Measurements from ENCODE around the gene VGF. TPM values are rescaled to one million over a fixed set of nuclear protein-coding genes. Genes with fewer than 3 reads are reported as not detected.

The VGF gene
- total and polyA plus RNA-seq, 2 donors (not counting 3 experiments of a cell fraction or from before 2014, with no cell fraction given): 0.03 TPM; not detected in 1

DNA sequence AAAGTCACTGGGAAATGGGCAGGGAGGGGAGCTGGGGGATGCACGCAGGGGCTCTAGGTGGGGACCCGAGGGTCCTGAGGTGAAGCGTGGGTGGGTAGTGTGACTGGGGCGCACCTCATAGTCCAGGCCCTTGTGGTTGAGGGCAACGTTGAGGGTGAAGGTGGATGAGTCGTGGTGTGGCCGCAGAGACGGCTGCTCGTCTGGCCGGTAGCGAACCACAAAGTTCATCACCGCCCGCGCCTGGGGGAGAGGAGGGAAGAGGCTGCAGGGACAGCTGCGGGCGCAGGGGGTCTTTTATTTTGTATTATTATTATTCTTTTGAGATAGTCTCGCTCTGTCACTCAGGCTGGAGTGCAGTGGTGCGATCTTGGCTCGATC is 41.3 kb upstream of the VGF start:
- no peak for DNase-seq (ENCODE audit: low read depth, low spot score)
- Histone ChIP-seq H3K27ac (ENCODE audit: insufficient read depth, low read depth, low read length) (no peak overlapping the region), H3K36me3 (ENCODE audit: control insufficient read depth in 2 of 2, extremely low read depth in 1 of 2, insufficient read depth in 2 of 2, low read length in 2 of 2) (peaks cover 8 to 26% of the 10 kb centered on the region in 2 experiments), H3K9me1 (replicated peaks; ENCODE audit: control insufficient read depth, extremely low read depth, insufficient read depth, low read length) (no peaks in the 10 kb centered on the region), H3K79me2 (ENCODE audit: control insufficient read depth, insufficient read depth, low read length) (no peaks in the 10 kb centered on the region), H4K20me1 (replicated peaks; ENCODE audit: control insufficient read depth, extremely low read depth, insufficient read depth, low read length) (no peaks in the 10 kb centered on the region), H3K9ac (replicated peaks; ENCODE audit: extremely low read depth, insufficient read depth, low read length) (no peak overlapping the region), H3K4me1 (ENCODE audit: control insufficient read depth, extremely low read depth, insufficient read depth, low read length) (peaks cover 5% of the 10 kb centered on the region), H3K9me3 (replicated peaks; ENCODE audit: control insufficient read depth, insufficient read depth, low read length) (no peaks in the 10 kb centered on the region), H3K4me3 (replicated peaks in 1 of 3; ENCODE audit: insufficient read depth in 1 of 3, low read depth in 1 of 3, low read length in 3 of 3) (no peak overlapping the region), H3K4me2 (ENCODE audit: insufficient read depth, low read length) (no peak overlapping the region), H2AFZ (ENCODE audit: low read depth, low read length) (no peak overlapping the region), H3K27me3 (ENCODE audit: control insufficient read depth in 2 of 2, insufficient read depth in 2 of 2, low read length in 2 of 2) (peaks cover 14 to 18% of the 10 kb centered on the region in 2 experiments)
- POLR2A ChIA-PET: no interaction called here
- intact Hi-C loops (cut with micrococcal nuclease): no loop called here
- FAIRE-seq: peak; percentile 67
- no peak for TF ChIP-seq JUN (IDR thresholded peaks at IDR 0.05; ENCODE audit: borderline replicate concordance, insufficient read depth, insufficient read length, low read depth)
- TF ChIP-seq, protein P1, sequence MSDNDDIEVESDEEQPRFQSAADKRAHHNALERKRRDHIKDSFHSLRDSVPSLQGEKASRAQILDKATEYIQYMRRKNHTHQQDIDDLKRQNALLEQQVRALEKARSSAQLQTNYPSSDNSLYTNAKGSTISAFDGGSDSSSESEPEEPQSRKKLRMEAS (IDR thresholded peaks at IDR 0.05; ENCODE audit: insufficient read depth, insufficient read length): no peak
- no peak for TF ChIP-seq FOS (IDR thresholded peaks at IDR 0.05; ENCODE audit: borderline replicate concordance, insufficient read depth, low read length)
- no peak for TF ChIP-seq POLR2AphosphoS5 (IDR thresholded peaks at IDR 0.05; ENCODE audit: insufficient read depth, low read depth, low read length)
- TF ChIP-seq MYC (IDR thresholded peaks at IDR 0.05; ENCODE audit: low read depth, low read length): no peak
- no peak for TF ChIP-seq GATA2 (IDR thresholded peaks at IDR 0.05; ENCODE audit: insufficient read depth, insufficient read length, low read depth, low read length)
- TF ChIP-seq EZH2 (IDR thresholded peaks at IDR 0.05; ENCODE audit: borderline replicate concordance, low read depth, low read length, severe bottlenecking): no peak
- TF ChIP-seq, protein P2, sequence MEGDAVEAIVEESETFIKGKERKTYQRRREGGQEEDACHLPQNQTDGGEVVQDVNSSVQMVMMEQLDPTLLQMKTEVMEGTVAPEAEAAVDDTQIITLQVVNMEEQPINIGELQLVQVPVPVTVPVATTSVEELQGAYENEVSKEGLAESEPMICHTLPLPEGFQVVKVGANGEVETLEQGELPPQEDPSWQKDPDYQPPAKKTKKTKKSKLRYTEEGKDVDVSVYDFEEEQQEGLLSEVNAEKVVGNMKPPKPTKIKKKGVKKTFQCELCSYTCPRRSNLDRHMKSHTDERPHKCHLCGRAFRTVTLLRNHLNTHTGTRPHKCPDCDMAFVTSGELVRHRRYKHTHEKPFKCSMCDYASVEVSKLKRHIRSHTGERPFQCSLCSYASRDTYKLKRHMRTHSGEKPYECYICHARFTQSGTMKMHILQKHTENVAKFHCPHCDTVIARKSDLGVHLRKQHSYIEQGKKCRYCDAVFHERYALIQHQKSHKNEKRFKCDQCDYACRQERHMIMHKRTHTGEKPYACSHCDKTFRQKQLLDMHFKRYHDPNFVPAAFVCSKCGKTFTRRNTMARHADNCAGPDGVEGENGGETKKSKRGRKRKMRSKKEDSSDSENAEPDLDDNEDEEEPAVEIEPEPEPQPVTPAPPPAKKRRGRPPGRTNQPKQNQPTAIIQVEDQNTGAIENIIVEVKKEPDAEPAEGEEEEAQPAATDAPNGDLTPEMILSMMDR (IDR thresholded peaks at IDR 0.05; ENCODE audit: extremely low read depth in 1 of 2, insufficient read depth in 1 of 2, low read depth in 1 of 2, low read length in 2 of 2): no peak
- no peak for TF ChIP-seq POLR2A (IDR thresholded peaks at IDR 0.05; ENCODE audit: low read depth, low read length)
- CTCF ChIA-PET: no interaction called here
- dilution Hi-C loops (cut with MboI; ENCODE audit: extremely low pct_ligation_motif_present, low sequenced_read_pairs): no loop called here
- no TSS peak for BruUV-seq (replicated peaks)

Measured in endothelial cell of umbilical vein (primary cell).